ENCODE measurements around the gene CYP46A1.

GRCh38 chr14:99741227-99741976, 57.3 kb downstream of the CYP46A1 start:
- TF ChIP-seq CTCF (IDR thresholded peaks at IDR 0.05) = no peak
- no peak for TF ChIP-seq EZH2phosphoT487 (IDR thresholded peaks at IDR 0.05)

Data from neural progenitor cell (in vitro differentiated cells).